GM03348 (cell line): ENCODE data around the gene VAMP8.

Experiments used
- DNase-seq: peaks from one replicate; pipeline ENCODE4 v3.0.0; 2012; ENCODE audit warnings: low spot score

Gene VAMP8

GRCh38 chr2:85619617-85620016, 42.2 kb downstream of the VAMP8 start:
- no peak for DNase-seq

GRCh38 chr2:85621338-85621737, 44.0 kb downstream of the VAMP8 start:
- no peak for DNase-seq

- no peak for DNase-seq
Observed at GRCh38 chr2:85623991-85624390, 46.6 kb downstream of the VAMP8 start.

- DNase-seq, result no peak
Observed at GRCh38 chr2:85628658-85629057, 51.3 kb downstream of the VAMP8 start.

- DNase-seq, result no peak
Observed at GRCh38 chr2:85631316-85631715, 53.9 kb downstream of the VAMP8 start.
